H1 (cell line): ENCODE results near the gene SFXN2. TPM values are rescaled to one million over a fixed set of nuclear protein-coding genes. Genes with fewer than 3 reads are reported as not detected.
A peak's percentile ranks its signal among the peaks of the same experiment; 100 is the strongest.

Source experiments
- CTCF ChIA-PET: fragments of 300-600 bp; sonication (Branson Sonifier 250); formaldehyde crosslinking; loops from one replicate; lab custom pipeline; 2021; ENCODE audit not compliant: partially characterized antibody; lab: Charles Lee
- POLR2A ChIA-PET: fragments of 300-600 bp; sonication (Branson Sonifier 250); formaldehyde crosslinking; loops from one replicate; lab custom pipeline; 2021; ENCODE audit warnings: inconsistent platforms; ENCODE audit not compliant: partially characterized antibody; lab: Charles Lee
- DNase-seq, 2 experiments: peaks; one replicate each; pipeline versions ENCODE4 v3.0.0 to v3.0.0-alpha.2; 2010 to 2022; ENCODE audit warnings: low spot score in 2 of 2, low read depth in 1 of 2, mixed read lengths in 1 of 2
- FAIRE-seq: peaks from 2 replicates; lab custom pipeline; 2011; peaks lifted over from hg19 to GRCh38; lab: Jason Lieb, UNC
- H2AFZ ChIP-seq: 2 replicates; pipeline ENCODE4 v1.8.1; 2012; ENCODE audit warnings: low read length, inconsistent platforms
- H2AK5ac ChIP-seq: 2 replicates; pipeline ENCODE4 v1.6.1; 2013; ENCODE audit warnings: low read depth, low read length
- H2BK120ac ChIP-seq: replicated peaks from 2 replicates; pipeline ENCODE3; 2013; ENCODE audit warnings: low read depth, low read length, inconsistent platforms
- H2BK12ac ChIP-seq: 2 replicates; pipeline ENCODE4 v1.6.1; 2013; ENCODE audit warnings: low read depth, low read length
- H2BK15ac ChIP-seq: 2 replicates; pipeline ENCODE4 v1.6.1; 2013; ENCODE audit warnings: low read length
- H2BK20ac ChIP-seq: 2 replicates; pipeline ENCODE4 v1.6.1; 2013; ENCODE audit warnings: low read length
- H2BK5ac ChIP-seq: 2 replicates; pipeline ENCODE4 v1.6.1; 2013; ENCODE audit warnings: low read depth, low read length
- H3K14ac ChIP-seq: 2 replicates; pipeline ENCODE4 v1.6.1; 2013; ENCODE audit warnings: inconsistent platforms; ENCODE audit not compliant: insufficient read length
- H3K18ac ChIP-seq: 2 replicates; pipeline ENCODE4 v1.6.1; 2013; ENCODE audit warnings: low read length; ENCODE audit errors: extremely low read depth
- H3K23ac ChIP-seq: 2 replicates; pipeline ENCODE4 v1.6.1; 2013; ENCODE audit warnings: inconsistent platforms; ENCODE audit not compliant: insufficient read length
- H3K23me2 ChIP-seq: 2 replicates; pipeline ENCODE4 v1.6.1; 2013; ENCODE audit warnings: low read depth, low read length
- H3K27ac ChIP-seq: 2 replicates; pipeline ENCODE4 v1.6.1; 2011; ENCODE audit warnings: low read depth, low read length, inconsistent platforms
- H3K27me3 ChIP-seq, 4 experiments: replicated peaks in 1 of 4; 1 replicate in 1 of 4; 2 replicates in 3 of 4; pipeline versions ENCODE4 v1.6.1 to v1.8.1; 2011 to 2013; ENCODE audit warnings: low read length in 3 of 4, mild to moderate bottlenecking in 3 of 4, inconsistent platforms in 2 of 4, mixed read lengths in 2 of 4, moderate library complexity in 1 of 4; ENCODE audit not compliant: control insufficient read depth in 3 of 4, insufficient read depth in 3 of 4; ENCODE audit errors: extremely low read depth in 1 of 4
- H3K36me3 ChIP-seq, 4 experiments: 2 replicates each; pipeline versions ENCODE4 v1.6.1 to v1.8.1; 2011 to 2013; ENCODE audit warnings: mild to moderate bottlenecking in 4 of 4, low read length in 3 of 4, moderate library complexity in 2 of 4, control low read depth in 1 of 4, inconsistent platforms in 1 of 4; ENCODE audit not compliant: insufficient read depth in 4 of 4, control insufficient read depth in 2 of 4
- H3K4ac ChIP-seq: replicated peaks from 2 replicates; pipeline ENCODE3; 2013; ENCODE audit warnings: low read length, low read depth, mixed read lengths, inconsistent platforms; ENCODE audit not compliant: insufficient read length
- H3K4me1 ChIP-seq, 4 experiments: replicated peaks in 1 of 4; 1 replicate in 1 of 4; 2 replicates in 3 of 4; pipeline versions ENCODE4 v1.6.1 to v1.8.1; 2011 to 2013; ENCODE audit warnings: low read length in 3 of 4, inconsistent platforms in 2 of 4, mixed read lengths in 1 of 4; ENCODE audit not compliant: insufficient read depth in 4 of 4, control insufficient read depth in 3 of 4
- H3K4me2 ChIP-seq, 2 experiments: 2 replicates each; pipeline versions ENCODE4 v1.6.1 to v1.8.1; 2011 to 2013; ENCODE audit warnings: low read depth in 2 of 2, low read length in 2 of 2, control low read depth in 1 of 2, inconsistent platforms in 1 of 2, mild to moderate bottlenecking in 1 of 2; ENCODE audit not compliant: insufficient read depth in 1 of 2
- H3K4me3 ChIP-seq, 4 experiments: fragments of 200-600, 300-600 bp in 1 of 4; sonication (generic), shearing (Covaris generic), sonication (Bioruptor Twin) in 1 of 4; 2 replicates each; pipeline versions ENCODE4 v1.5.1 to v1.8.1; 2011 to 2016; ENCODE audit warnings: low read length in 4 of 4, low read depth in 3 of 4, control low read depth in 2 of 4, inconsistent platforms in 2 of 4, mild to moderate bottlenecking in 2 of 4, mixed read lengths in 1 of 4, moderate library complexity in 1 of 4; ENCODE audit not compliant: insufficient read depth in 2 of 4; ENCODE audit errors: extremely low read depth in 1 of 4
- H3K56ac ChIP-seq: replicated peaks from 2 replicates; pipeline ENCODE3; 2013; ENCODE audit warnings: low read depth, mild to moderate bottlenecking, mixed read lengths, low read length, inconsistent platforms; ENCODE audit not compliant: insufficient read length
- H3K79me1 ChIP-seq: 2 replicates; pipeline ENCODE4 v1.6.1; 2013; ENCODE audit warnings: low read depth, low read length, control low read depth
- H3K79me2 ChIP-seq, 2 experiments: 2 replicates each; pipeline versions ENCODE4 v1.6.1 to v1.8.1; 2012 to 2013; ENCODE audit warnings: low read length in 2 of 2, mild to moderate bottlenecking in 2 of 2, inconsistent platforms in 1 of 2; ENCODE audit not compliant: insufficient read depth in 2 of 2, control insufficient read depth in 1 of 2
- H3K9ac ChIP-seq, 4 experiments: replicated peaks in 1 of 4; 1 replicate in 1 of 4; 2 replicates in 3 of 4; pipeline versions ENCODE4 v1.6.1 to v1.8.1; 2011 to 2013; ENCODE audit warnings: low read depth in 3 of 4, low read length in 3 of 4, control low read depth in 2 of 4, mild to moderate bottlenecking in 2 of 4, moderate library complexity in 2 of 4, inconsistent platforms in 1 of 4; ENCODE audit errors: extremely low read depth in 1 of 4
- H3K9me3 ChIP-seq, 2 experiments: 2 replicates each; pipeline versions ENCODE4 v1.6.1 to v1.8.1; 2012 to 2013; ENCODE audit warnings: mild to moderate bottlenecking in 2 of 2, moderate library complexity in 2 of 2, control low read depth in 1 of 2, inconsistent platforms in 1 of 2, low read depth in 1 of 2, low read length in 1 of 2, mixed read lengths in 1 of 2; ENCODE audit not compliant: insufficient read depth in 2 of 2
- H4K20me1 ChIP-seq, 2 experiments: replicated peaks in 1 of 2; 2 replicates each; pipeline versions ENCODE3 to v1.8.1; 2011 to 2013; ENCODE audit warnings: inconsistent platforms in 2 of 2, low read length in 2 of 2, mild to moderate bottlenecking in 1 of 2; ENCODE audit not compliant: insufficient read depth in 2 of 2, control insufficient read depth in 1 of 2
- H4K5ac ChIP-seq: 2 replicates; pipeline ENCODE4 v1.6.1; 2013; ENCODE audit warnings: low read length, low read depth, mixed read lengths, inconsistent platforms; ENCODE audit not compliant: insufficient read length
- H4K8ac ChIP-seq: 2 replicates; pipeline ENCODE4 v1.8.0; 2013; ENCODE audit warnings: mild to moderate bottlenecking, moderate library complexity, low read length, inconsistent platforms; ENCODE audit not compliant: insufficient read depth; ENCODE audit errors: extremely low read depth
- H4K91ac ChIP-seq: replicated peaks from 2 replicates; pipeline ENCODE3; 2013; ENCODE audit warnings: low read length, mixed read lengths, inconsistent platforms; ENCODE audit not compliant: insufficient read length
- CREB1 ChIP-seq: IDR thresholded peaks from 2 replicates; pipeline ENCODE4 v1.6.1; 2012; ENCODE audit warnings: inconsistent platforms
- RAD21 ChIP-seq, 2 experiments: IDR thresholded peaks in 1 of 2; conservative IDR thresholded peaks in 1 of 2; 2 replicates each; pipeline ENCODE4 v1.6.1; 2011; ENCODE audit warnings: low read depth in 2 of 2, low read length in 2 of 2, improper control_type of control experiment in 1 of 2, inconsistent platforms in 1 of 2, mild to moderate bottlenecking in 1 of 2, moderate library complexity in 1 of 2
- WGBS, 2 experiments: shearing (Covaris generic) in 1 of 2; methylation state at CpG; one replicate each; pipeline versions ENCODE4 v1.1.6 to v1.1.7; 2013 to 2015; ENCODE audit warnings: low lambda C conversion rate in 2 of 2, mixed read lengths in 2 of 2, inconsistent platforms in 1 of 2, low coverage in 1 of 2, missing lambda C conversion rate in 1 of 2; ENCODE audit not compliant: insufficient replicate concordance in 2 of 2, insufficient coverage in 1 of 2, insufficient read length in 1 of 2; ENCODE audit errors: extremely low coverage in 1 of 2, missing lambda C conversion rate in 1 of 2; 5-methylcytosine and 5-hydroxymethylcytosine counted together
- polyA plus RNA-seq, 7 experiments: library from polyadenylated mRNA; depleted of rRNA in 3 of 7; stranded (reverse) in 5 of 7; unstranded in 2 of 7; fragments of >200 nt in 5 of 7; fragments of 200-250 nt in 2 of 7; gene quantifications; 1 replicate in 5 of 7; 2 replicates in 1 of 7; 4 replicates in 1 of 7; pipeline versions ENCODE4 v1.2.1 to v1.2.3, GENCODE V29; 2011 to 2013; ENCODE audit warnings: missing spikeins in 2 of 7, mixed read lengths in 2 of 7
- total RNA-seq: library from RNA; stranded (reverse); fragmentation: NEBNext Ultra II Directional; extraction: Animal tissue kit (Norgen Biotek cat#: 25700); gene quantifications from 2 replicates; pipeline ENCODE4 v1.2.1, GENCODE V29; 2021
- TF ChIP-seq, protein P1 (sequence below), 3 experiments: IDR thresholded peaks; 1 replicate in 2 of 3; 2 replicates in 1 of 3; pipeline versions ENCODE4 v1.5.1 to v1.6.1; 2011; ENCODE audit warnings: low read length in 3 of 3, mild to moderate bottlenecking in 3 of 3, inconsistent platforms in 2 of 3, low read depth in 1 of 3, moderate library complexity in 1 of 3; ENCODE audit not compliant: insufficient read depth in 1 of 3; ENCODE audit errors: control extremely low read depth in 1 of 3

SFXN2 gene
- total and polyA plus RNA-seq, 2 of the 8 experiments (the other 6 are each of a cell fraction or from before 2014, with no cell fraction given): 20.5 to 23.5 TPM

DNA sequence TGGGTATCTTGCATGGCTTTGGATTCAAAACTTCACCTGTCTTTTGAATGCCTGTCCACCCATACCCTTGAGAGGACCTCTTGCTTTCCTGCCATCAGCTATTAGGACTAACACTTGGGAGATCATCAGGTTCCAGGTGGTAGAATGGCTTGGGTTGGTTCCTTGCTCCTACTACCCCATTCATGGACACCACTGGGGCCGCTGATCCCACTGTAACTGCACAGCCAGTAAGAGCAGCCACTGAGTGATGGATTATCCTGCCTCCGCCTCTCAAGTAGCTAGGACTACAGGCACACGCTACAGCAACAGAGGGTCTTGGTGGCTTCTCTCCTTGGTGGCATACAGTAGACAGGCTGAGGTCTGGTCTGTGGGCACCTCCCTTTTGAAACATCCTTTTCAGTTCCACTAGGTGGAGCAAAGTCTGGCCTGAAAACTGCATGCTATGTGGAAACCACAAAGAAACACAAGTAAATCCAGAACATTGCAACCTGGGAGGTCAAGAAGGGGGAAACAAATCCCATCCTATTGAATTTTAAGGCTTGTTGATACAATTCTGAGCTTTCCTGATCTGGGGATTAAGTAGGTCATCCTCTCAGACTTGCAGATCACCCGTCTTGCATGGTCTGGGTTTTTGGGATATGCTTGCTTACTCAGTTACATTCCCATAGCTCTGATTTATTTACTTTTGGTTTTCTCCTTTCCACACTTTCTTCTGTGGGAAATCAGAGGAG, 38.7 kb downstream of the SFXN2 start:
- peak; percentile 59 to 75 for TF ChIP-seq RAD21 (IDR thresholded peaks at IDR 0.05 in 1 of 2, conservative IDR thresholded peaks at IDR 0.05 in 1 of 2; ENCODE audit: low read depth in 2 of 2, low read length in 2 of 2)
- TF ChIP-seq, protein P1, sequence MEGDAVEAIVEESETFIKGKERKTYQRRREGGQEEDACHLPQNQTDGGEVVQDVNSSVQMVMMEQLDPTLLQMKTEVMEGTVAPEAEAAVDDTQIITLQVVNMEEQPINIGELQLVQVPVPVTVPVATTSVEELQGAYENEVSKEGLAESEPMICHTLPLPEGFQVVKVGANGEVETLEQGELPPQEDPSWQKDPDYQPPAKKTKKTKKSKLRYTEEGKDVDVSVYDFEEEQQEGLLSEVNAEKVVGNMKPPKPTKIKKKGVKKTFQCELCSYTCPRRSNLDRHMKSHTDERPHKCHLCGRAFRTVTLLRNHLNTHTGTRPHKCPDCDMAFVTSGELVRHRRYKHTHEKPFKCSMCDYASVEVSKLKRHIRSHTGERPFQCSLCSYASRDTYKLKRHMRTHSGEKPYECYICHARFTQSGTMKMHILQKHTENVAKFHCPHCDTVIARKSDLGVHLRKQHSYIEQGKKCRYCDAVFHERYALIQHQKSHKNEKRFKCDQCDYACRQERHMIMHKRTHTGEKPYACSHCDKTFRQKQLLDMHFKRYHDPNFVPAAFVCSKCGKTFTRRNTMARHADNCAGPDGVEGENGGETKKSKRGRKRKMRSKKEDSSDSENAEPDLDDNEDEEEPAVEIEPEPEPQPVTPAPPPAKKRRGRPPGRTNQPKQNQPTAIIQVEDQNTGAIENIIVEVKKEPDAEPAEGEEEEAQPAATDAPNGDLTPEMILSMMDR (IDR thresholded peaks at IDR 0.05; ENCODE audit: control extremely low read depth in 1 of 3, insufficient read depth in 1 of 3, low read depth in 1 of 3, low read length in 3 of 3): peak; percentile 15 to 77 (median 50)
- no peak for TF ChIP-seq CREB1
- no peaks in the 10 kb centered on the region for H3K9me3 ChIP-seq
- H3K18ac ChIP-seq: no peak overlapping the region
- DNase-seq (no peak), FAIRE-seq (peak; percentile 77)
- H4K20me1 ChIP-seq: no peaks in the 10 kb centered on the region
- CTCF ChIA-PET: interaction anchor here (0.7 to 5.2 kb wide), 28 partner anchors 9 to 316 kb away, joined by 3 to 42 read pairs (median 4); partner anchors contain the start of genes CYP17A1 and WBP1L
- H3K79me2 ChIP-seq: peaks cover 3 to 7% of the 10 kb centered on the region in 2 experiments; a peak in 2 of 4 replicates
- H3K23me2 ChIP-seq: no peaks in the 10 kb centered on the region
- POLR2A ChIA-PET: interaction anchor here (1.4 to 4.1 kb wide), 3 partner anchors 9 to 23 kb away, joined by 5 to 22 read pairs (median 6); partner anchors contain the start of gene WBP1L
- H3K9ac ChIP-seq: no peak overlapping the region
- no peaks in the 10 kb centered on the region for H3K36me3 ChIP-seq
- H3K27ac ChIP-seq: no peak overlapping the region
- H3K56ac ChIP-seq: no peak overlapping the region
- no peaks in the 10 kb centered on the region for H3K27me3 ChIP-seq
- H2BK20ac ChIP-seq: no peak overlapping the region
- H4K91ac ChIP-seq: peak overlapping the region; percentile 46
- peaks cover 3% of the 10 kb centered on the region; the same call in 1 of the 2 replicates for H3K79me1 ChIP-seq
- peak overlapping the region; percentile 94; the same call in 1 of the 2 replicates for H2BK15ac ChIP-seq
- H3K4me3 ChIP-seq: no peak overlapping the region
- no peak overlapping the region for H3K4ac ChIP-seq
- no peak overlapping the region for H4K8ac ChIP-seq
- H3K4me2 ChIP-seq: no peak overlapping the region
- WGBS, 2 experiments: 85% methylated on average over 4 of the region's 4 CpGs; no CpG with 5 or more reads in 1 of the 2 experiments
- H3K14ac ChIP-seq: no peak overlapping the region
- H3K4me1 ChIP-seq: no peaks in the 10 kb centered on the region
- H2BK5ac ChIP-seq: 0 out of 2 replicates have a peak overlapping the region, but pooled peaks have one; percentile 67
- no peak overlapping the region for H2AFZ ChIP-seq
- H4K5ac ChIP-seq: no peak overlapping the region
- peak overlapping the region; percentile 53; the same call in 1 of the 2 replicates for H2AK5ac ChIP-seq
- H3K23ac ChIP-seq: no peak overlapping the region
- peak overlapping the region; percentile 84; the same call in 1 of the 2 replicates for H2BK12ac ChIP-seq
- H2BK120ac ChIP-seq: no peak overlapping the region
